ENCODE measurements around the gene TACSTD2. TPM values are rescaled to one million over a fixed set of nuclear protein-coding genes. Genes with fewer than 3 reads are reported as not detected.

Gene TACSTD2
- total RNA-seq, 1 donor from 2014 or later = 203 TPM

- Histone ChIP-seq H3K9me3 (no peaks in the 10 kb centered on the region), H3K27ac (peak overlapping the region; percentile 78), H3K36me3 (no peaks in the 10 kb centered on the region), H3K27me3 (no peaks in the 10 kb centered on the region), H3K4me1 (peaks cover 32% of the 10 kb centered on the region), H3K4me3 (peak overlapping the region; percentile 49 to 56)
- no peak for TF ChIP-seq POLR2AphosphoS5 (IDR thresholded peaks at IDR 0.05; ENCODE audit: insufficient read depth in 1 of 2, low read depth in 1 of 2)
- no peak for DNase-seq (ENCODE audit: extremely low spot score in 2 of 2)
- intact Hi-C loops (cut with DNase I) = no loop called here
Observed at GRCh38 chr1:58577654-58578030, 590 bp upstream of the TACSTD2 start.

GRCh38 chr1:58576325-58576726 lies 726 bp downstream of the TACSTD2 start:
- DNase-seq (ENCODE audit: extremely low spot score in 2 of 2) = no peak
- TF ChIP-seq, protein P1, sequence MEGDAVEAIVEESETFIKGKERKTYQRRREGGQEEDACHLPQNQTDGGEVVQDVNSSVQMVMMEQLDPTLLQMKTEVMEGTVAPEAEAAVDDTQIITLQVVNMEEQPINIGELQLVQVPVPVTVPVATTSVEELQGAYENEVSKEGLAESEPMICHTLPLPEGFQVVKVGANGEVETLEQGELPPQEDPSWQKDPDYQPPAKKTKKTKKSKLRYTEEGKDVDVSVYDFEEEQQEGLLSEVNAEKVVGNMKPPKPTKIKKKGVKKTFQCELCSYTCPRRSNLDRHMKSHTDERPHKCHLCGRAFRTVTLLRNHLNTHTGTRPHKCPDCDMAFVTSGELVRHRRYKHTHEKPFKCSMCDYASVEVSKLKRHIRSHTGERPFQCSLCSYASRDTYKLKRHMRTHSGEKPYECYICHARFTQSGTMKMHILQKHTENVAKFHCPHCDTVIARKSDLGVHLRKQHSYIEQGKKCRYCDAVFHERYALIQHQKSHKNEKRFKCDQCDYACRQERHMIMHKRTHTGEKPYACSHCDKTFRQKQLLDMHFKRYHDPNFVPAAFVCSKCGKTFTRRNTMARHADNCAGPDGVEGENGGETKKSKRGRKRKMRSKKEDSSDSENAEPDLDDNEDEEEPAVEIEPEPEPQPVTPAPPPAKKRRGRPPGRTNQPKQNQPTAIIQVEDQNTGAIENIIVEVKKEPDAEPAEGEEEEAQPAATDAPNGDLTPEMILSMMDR (IDR thresholded peaks at IDR 0.05) = no peak
- TF ChIP-seq POLR2AphosphoS5 (IDR thresholded peaks at IDR 0.05; ENCODE audit: insufficient read depth in 1 of 2, low read depth in 1 of 2) (peak in 1 of 2 donors; percentile 38), POLR2A (IDR thresholded peaks at IDR 0.05) (no peak)
- Histone ChIP-seq H3K9me3 (no peaks in the 10 kb centered on the region), H3K27me3 (no peaks in the 10 kb centered on the region), H3K4me1 (peaks cover 41% of the 10 kb centered on the region), H3K36me3 (no peaks in the 10 kb centered on the region), H3K4me3 (peak overlapping the region; percentile 49 to 56), H3K27ac (peak overlapping the region; percentile 78)
- intact Hi-C loops (cut with DNase I) = no loop called here

DNA sequence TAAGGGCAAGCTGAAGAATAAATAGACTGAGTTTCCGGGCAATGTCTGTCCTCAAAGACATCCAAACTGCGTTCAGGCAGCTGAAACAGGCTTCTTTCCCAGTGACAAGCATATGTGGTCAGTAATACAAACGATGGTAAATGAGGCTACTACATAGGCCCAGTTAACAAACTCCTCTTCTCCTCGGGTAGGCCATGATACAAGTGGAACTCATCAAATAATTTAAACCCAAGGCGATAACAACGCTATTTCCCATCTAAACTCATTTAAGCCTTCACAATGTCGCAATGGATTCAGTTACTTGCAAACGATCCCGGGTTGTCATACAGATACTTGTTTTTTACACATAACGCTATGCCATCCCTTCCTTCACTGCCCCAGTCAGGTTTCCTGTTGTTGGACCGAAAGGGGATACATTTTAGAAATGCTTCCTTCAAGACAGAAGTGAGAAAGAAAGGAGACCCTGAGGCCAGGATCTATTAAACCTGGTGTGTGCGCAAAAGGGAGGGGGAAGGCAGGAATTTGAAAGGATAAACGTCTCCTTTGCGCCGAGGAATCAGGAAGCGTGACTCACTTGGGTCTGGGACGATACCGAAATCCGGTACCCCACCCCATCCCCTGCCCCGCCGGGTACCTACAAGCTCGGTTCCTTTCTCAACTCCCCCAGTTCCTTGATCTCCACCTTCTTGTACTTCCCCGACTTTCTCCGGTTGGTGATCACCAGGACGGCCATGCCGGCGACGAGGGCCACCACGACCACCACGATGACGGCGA lies 1.3 kb downstream of the TACSTD2 start:
- peak overlapping the region; percentile 49 to 56 for H3K4me3 ChIP-seq
- no peaks in the 10 kb centered on the region for H3K9me3 ChIP-seq
- no peaks in the 10 kb centered on the region for H3K36me3 ChIP-seq
- intact Hi-C loops (cut with DNase I) = no loop called here
- peak overlapping the region; percentile 78 for H3K27ac ChIP-seq
- no peaks in the 10 kb centered on the region for H3K27me3 ChIP-seq
- peaks cover 41% of the 10 kb centered on the region for H3K4me1 ChIP-seq
- no peak for TF ChIP-seq POLR2A (IDR thresholded peaks at IDR 0.05)
- no peak for TF ChIP-seq POLR2AphosphoS5 (IDR thresholded peaks at IDR 0.05; ENCODE audit: insufficient read depth in 1 of 2, low read depth in 1 of 2)
- TF ChIP-seq, protein P1 (IDR thresholded peaks at IDR 0.05) = no peak
- DNase-seq (ENCODE audit: extremely low spot score in 2 of 2) = no peak

DNA sequence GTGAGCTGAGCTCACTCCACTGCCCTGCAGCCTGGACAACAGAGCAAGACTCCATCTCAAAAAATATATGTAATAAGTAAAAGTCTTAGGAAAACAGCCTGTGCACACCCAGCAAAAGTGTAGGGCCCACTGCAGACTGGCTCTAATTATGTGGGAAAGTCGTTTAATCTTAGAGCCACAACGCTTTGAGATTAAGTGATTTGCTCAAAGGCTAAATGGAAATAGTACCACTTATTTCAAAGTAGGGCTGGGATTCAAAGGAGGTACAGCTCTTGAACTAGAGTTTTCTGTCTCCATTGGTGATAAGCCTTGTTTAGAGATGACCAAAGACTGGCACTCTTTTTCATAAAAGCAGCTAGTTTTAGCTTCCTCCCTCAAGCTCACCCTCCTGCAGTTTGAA lies 2.2 kb downstream of the TACSTD2 start:
- intact Hi-C loops (cut with DNase I) = no loop called here
- no peak for DNase-seq (ENCODE audit: extremely low spot score in 2 of 2)
- Histone ChIP-seq H3K27me3 (no peaks in the 10 kb centered on the region), H3K4me3 (peak overlapping the region in 1 of 2 donors; percentile 56), H3K4me1 (peaks cover 41% of the 10 kb centered on the region), H3K27ac (peak overlapping the region; percentile 78), H3K9me3 (no peaks in the 10 kb centered on the region), H3K36me3 (no peaks in the 10 kb centered on the region)
- TF ChIP-seq, protein P1 (IDR thresholded peaks at IDR 0.05) = no peak
- TF ChIP-seq POLR2AphosphoS5 (IDR thresholded peaks at IDR 0.05; ENCODE audit: insufficient read depth in 1 of 2, low read depth in 1 of 2) = no peak
- no peak for TF ChIP-seq POLR2A (IDR thresholded peaks at IDR 0.05)

- TF ChIP-seq, protein P1 (IDR thresholded peaks at IDR 0.05) = no peak
- peak in 1 of 2 donors; percentile 16 for TF ChIP-seq POLR2AphosphoS5 (IDR thresholded peaks at IDR 0.05; ENCODE audit: insufficient read depth in 1 of 2, low read depth in 1 of 2)
Observed at GRCh38 chr1:58573705-58574591, 3.1 kb downstream of the TACSTD2 start.

More at GRCh38 chr1:58573705-58574591, 3.1 kb downstream of the TACSTD2 start:
- Histone ChIP-seq H3K9me3 (no peaks in the 10 kb centered on the region), H3K4me1 (peaks cover 41% of the 10 kb centered on the region), H3K36me3 (no peaks in the 10 kb centered on the region), H3K4me3 (peak overlapping the region in 1 of 2 donors; percentile 56), H3K27me3 (no peaks in the 10 kb centered on the region), H3K27ac (peak overlapping the region; percentile 78)
- intact Hi-C loops (cut with DNase I) = no loop called here
- peak in 1 of 2 donors; percentile 58 for DNase-seq (ENCODE audit: extremely low spot score in 2 of 2)
